Skeletal muscle tissue (tissue), 4 donors: ENCODE results near the gene OR52M1. TPM values are rescaled to one million over a fixed set of nuclear protein-coding genes. Genes with fewer than 3 reads are reported as not detected.

ENCODE experiments used
- H3K27ac ChIP-seq: one replicate; pipeline ENCODE4 v1.7.0; 2013; ENCODE audit warnings: mild to moderate bottlenecking, low read depth, low read length, inconsistent platforms
- H3K27me3 ChIP-seq, 3 donors: one replicate each; pipeline ENCODE4 v1.7.0; 2013; ENCODE audit warnings: low read length in 3 of 3; ENCODE audit not compliant: control insufficient read depth in 3 of 3, insufficient read depth in 3 of 3
- H3K36me3 ChIP-seq, 3 donors: one replicate each; pipeline ENCODE4 v1.7.0; 2013; ENCODE audit warnings: low read length in 3 of 3; ENCODE audit not compliant: control insufficient read depth in 3 of 3, insufficient read depth in 3 of 3
- H3K4me1 ChIP-seq, 3 donors: one replicate each; pipeline ENCODE4 v1.7.0; 2013; ENCODE audit warnings: low read length in 3 of 3, mild to moderate bottlenecking in 3 of 3; ENCODE audit not compliant: control insufficient read depth in 3 of 3, insufficient read depth in 3 of 3
- H3K4me3 ChIP-seq, 3 donors: one replicate each; pipeline ENCODE4 v1.7.0; 2013; ENCODE audit warnings: low read length in 3 of 3
- H3K9ac ChIP-seq, 3 donors: one replicate each; pipeline ENCODE4 v1.7.0; 2013; ENCODE audit warnings: low read length in 3 of 3, mild to moderate bottlenecking in 3 of 3, moderate library complexity in 2 of 3, low read depth in 1 of 3
- H3K9me3 ChIP-seq, 3 donors: one replicate each; pipeline ENCODE4 v1.7.0; 2013; ENCODE audit warnings: low read length in 3 of 3; ENCODE audit not compliant: control insufficient read depth in 3 of 3
- total RNA-seq: library from RNA; depleted of rRNA; stranded (reverse); fragments of >200 nt; gene quantifications from one replicate; pipeline ENCODE4 v1.2.3, GENCODE V29; 2014
- donor health status: Osteomylitis.

OR52M1 gene
- total RNA-seq, 1 donor from 2014 or later: not detected

GRCh38 chr11:4565371-4565770 lies 20.4 kb downstream of the OR52M1 start:
- Histone ChIP-seq H3K9ac (no peak overlapping the region), H3K27me3 (no peaks in the 10 kb centered on the region), H3K27ac (no peak overlapping the region), H3K36me3 (no peaks in the 10 kb centered on the region), H3K4me3 (no peak overlapping the region), H3K4me1 (no peaks in the 10 kb centered on the region), H3K9me3 (no peaks in the 10 kb centered on the region)

- Histone ChIP-seq H3K9ac (no peak overlapping the region), H3K27me3 (no peaks in the 10 kb centered on the region)
These were observed 24.1 kb downstream of the OR52M1 start for GRCh38 chr11:4569075-4569474.

GRCh38 chr11:4576880-4577279 lies 31.9 kb downstream of the OR52M1 start:
- H3K9ac ChIP-seq: no peak overlapping the region
- H3K36me3 ChIP-seq: no peaks in the 10 kb centered on the region
- no peak overlapping the region for H3K27ac ChIP-seq
- H3K4me1 ChIP-seq: no peaks in the 10 kb centered on the region
- H3K27me3 ChIP-seq: no peaks in the 10 kb centered on the region
- no peak overlapping the region for H3K4me3 ChIP-seq
- H3K9me3 ChIP-seq: no peaks in the 10 kb centered on the region

More at GRCh38 chr11:4569075-4569474, 24.1 kb downstream of the OR52M1 start:
- Histone ChIP-seq H3K36me3 (no peaks in the 10 kb centered on the region), H3K4me3 (no peak overlapping the region), H3K9me3 (no peaks in the 10 kb centered on the region), H3K27ac (no peak overlapping the region), H3K4me1 (no peaks in the 10 kb centered on the region)

- Histone ChIP-seq H3K27ac (no peak overlapping the region), H3K27me3 (no peaks in the 10 kb centered on the region), H3K36me3 (no peaks in the 10 kb centered on the region), H3K4me3 (no peak overlapping the region), H3K9me3 (no peaks in the 10 kb centered on the region), H3K9ac (no peak overlapping the region), H3K4me1 (no peaks in the 10 kb centered on the region)
These were observed 32.8 kb downstream of the OR52M1 start for GRCh38 chr11:4577761-4578160.

GRCh38 chr11:4578624-4579023 lies 33.6 kb downstream of the OR52M1 start:
- no peak overlapping the region for H3K9ac ChIP-seq
- H3K9me3 ChIP-seq: no peaks in the 10 kb centered on the region
- H3K4me3 ChIP-seq: no peak overlapping the region
- no peaks in the 10 kb centered on the region for H3K4me1 ChIP-seq
- H3K27me3 ChIP-seq: no peaks in the 10 kb centered on the region
- no peak overlapping the region for H3K27ac ChIP-seq
- H3K36me3 ChIP-seq: no peaks in the 10 kb centered on the region

GRCh38 chr11:4580124-4580523 lies 35.1 kb downstream of the OR52M1 start:
- Histone ChIP-seq H3K36me3 (no peaks in the 10 kb centered on the region), H3K4me3 (no peak overlapping the region), H3K9ac (no peak overlapping the region), H3K4me1 (no peaks in the 10 kb centered on the region), H3K27ac (no peak overlapping the region), H3K9me3 (no peaks in the 10 kb centered on the region), H3K27me3 (no peaks in the 10 kb centered on the region)

- no peaks in the 10 kb centered on the region for H3K4me1 ChIP-seq
- no peaks in the 10 kb centered on the region for H3K9me3 ChIP-seq
- no peak within 1 kb of the TSS for H3K4me3 ChIP-seq
- no peak within 1 kb of the TSS for H3K9ac ChIP-seq
- no peaks in the 10 kb centered on the region for H3K27me3 ChIP-seq
- no peak within 1 kb of the TSS for H3K27ac ChIP-seq
- H3K36me3 ChIP-seq: no peaks in the 10 kb centered on the region
These were observed 36.5 kb downstream of the OR52M1 start, which contains the start of gene OR52I2 for GRCh38 chr11:4581443-4581842. TSS of gene OR52I2 (plus strand) at chr11:4581743.

- Histone ChIP-seq H3K27me3 (no peaks in the 10 kb centered on the region), H3K9me3 (no peaks in the 10 kb centered on the region), H3K36me3 (no peaks in the 10 kb centered on the region)
These were observed 44.0 kb downstream of the OR52M1 start for GRCh38 chr11:4589017-4589416.

GRCh38 chr11:4593739-4594138 lies 48.7 kb downstream of the OR52M1 start, which contains the start of gene OR52I1:
TSS of gene OR52I1 (plus strand) at chr11:4594039. CDS start at chr11:4594039, 0 bp downstream.
- Histone ChIP-seq H3K4me3 (no peak within 1 kb of the TSS), H3K27ac (no peak within 1 kb of the TSS), H3K36me3 (peaks cover 7 to 11% (median 10%) of the 10 kb centered on the region in 3 donors), H3K27me3 (no peaks in the 10 kb centered on the region), H3K4me1 (no peaks in the 10 kb centered on the region), H3K9me3 (no peaks in the 10 kb centered on the region), H3K9ac (no peak within 1 kb of the TSS)

More at GRCh38 chr11:4589017-4589416, 44.0 kb downstream of the OR52M1 start:
- Histone ChIP-seq H3K9ac (no peak overlapping the region), H3K4me1 (no peaks in the 10 kb centered on the region), H3K4me3 (no peak overlapping the region), H3K27ac (no peak overlapping the region)
